ENCODE measurements around the gene C1orf141.
"Not testable (repeated sequence)": the region's sequence is repeated elsewhere in the genome, so short reads cannot be mapped to it uniquely, and the experiment has no call there.

C1orf141 gene

DNA sequence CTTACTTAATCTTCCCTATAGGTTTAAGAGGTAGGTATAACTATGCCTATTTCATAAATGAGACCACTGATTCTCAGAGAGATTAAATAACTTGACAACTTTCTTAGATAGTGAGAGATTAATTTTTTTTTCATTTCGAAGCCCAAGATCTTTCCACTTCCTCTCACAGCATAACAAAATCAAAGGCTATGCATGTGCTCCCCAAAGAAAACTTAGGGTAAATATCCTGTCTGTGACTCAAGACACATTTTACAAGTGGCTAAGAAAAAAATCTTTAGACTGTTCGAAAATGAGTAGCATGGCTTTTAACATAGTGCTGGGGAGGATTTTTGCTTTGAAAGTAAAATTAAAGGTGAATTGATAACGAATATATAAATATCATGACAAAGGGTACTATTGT is 8.2 kb upstream of the C1orf141 start:
- H3K27me3 ChIP-seq (ENCODE audit: insufficient read depth, low read length) = no peaks in the 10 kb centered on the region

DNA sequence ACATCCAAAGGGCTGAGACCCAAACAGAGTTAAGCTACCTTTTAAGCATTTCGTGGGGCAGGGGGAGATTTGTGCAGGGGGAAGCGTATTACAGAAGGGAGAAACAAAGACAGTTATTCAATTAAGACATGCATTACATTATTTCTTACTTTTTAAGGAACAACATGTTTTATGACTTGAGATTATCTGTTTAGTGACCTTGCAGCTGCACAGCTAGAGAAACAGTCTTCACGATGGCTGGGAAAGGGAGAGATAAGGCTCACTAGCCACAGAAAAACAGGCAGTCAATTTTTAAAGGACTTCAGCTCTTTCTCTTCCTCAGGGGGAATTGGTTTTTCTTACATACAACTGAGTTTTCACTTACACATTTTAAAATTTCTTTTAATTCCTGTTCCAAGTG is 7.1 kb upstream of the C1orf141 start:
- WGBS = 86% methylated on average over 2 of the region's 3 CpGs
- not testable (repeated sequence) for H3K9ac ChIP-seq (ENCODE audit: low read depth, low read length); H3K27me3 ChIP-seq (ENCODE audit: insufficient read depth, low read length); H3K36me3 ChIP-seq (ENCODE audit: insufficient read depth, low read length); H3K9me3 ChIP-seq (ENCODE audit: insufficient read depth, low read depth, low read length); H3K4me3 ChIP-seq (ENCODE audit: low read length); H3K4me1 ChIP-seq (ENCODE audit: insufficient read depth, low read length); H3K27ac ChIP-seq (ENCODE audit: low read depth, low read length)

More for the DNA sequence above, 8.2 kb upstream of the C1orf141 start:
- no peak overlapping the region for H3K9ac ChIP-seq (ENCODE audit: low read depth, low read length)
- no peak overlapping the region for H3K27ac ChIP-seq (ENCODE audit: low read depth, low read length)
- no peak overlapping the region for H3K4me3 ChIP-seq (ENCODE audit: low read length)
- no peaks in the 10 kb centered on the region for H3K36me3 ChIP-seq (ENCODE audit: insufficient read depth, low read length)
- no peaks in the 10 kb centered on the region for H3K4me1 ChIP-seq (ENCODE audit: insufficient read depth, low read length)
- no peaks in the 10 kb centered on the region for H3K9me3 ChIP-seq (ENCODE audit: insufficient read depth, low read depth, low read length)
- WGBS = 98% methylated on average over 3 of the region's 3 CpGs

DNA sequence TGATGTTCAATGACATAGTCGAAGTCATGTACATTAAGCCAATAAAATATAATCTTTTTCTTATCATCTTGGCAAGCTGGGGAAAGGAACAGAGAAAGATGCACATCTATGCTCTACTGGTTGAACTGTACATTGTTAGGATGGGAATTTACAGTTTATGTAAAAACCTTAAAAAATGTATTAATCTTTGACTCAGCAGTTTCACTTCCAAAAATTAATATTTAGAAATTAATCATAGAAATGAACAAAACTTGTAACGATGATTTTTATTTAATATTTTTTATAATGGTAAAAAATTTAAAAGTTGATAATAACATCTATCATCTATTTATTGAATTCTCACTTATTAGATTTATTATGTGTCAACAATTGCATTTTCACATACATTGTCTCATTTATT is 5.7 kb upstream of the C1orf141 start:
- Histone ChIP-seq H3K27ac (ENCODE audit: low read depth, low read length) (no peak overlapping the region), H3K9me3 (ENCODE audit: insufficient read depth, low read depth, low read length) (no peaks in the 10 kb centered on the region), H3K4me1 (ENCODE audit: insufficient read depth, low read length) (peaks cover 5% of the 10 kb centered on the region; the same call in 1 of the 2 replicates), H3K4me3 (ENCODE audit: low read length) (no peak overlapping the region), H3K27me3 (ENCODE audit: insufficient read depth, low read length) (no peaks in the 10 kb centered on the region), H3K9ac (ENCODE audit: low read depth, low read length) (no peak overlapping the region), H3K36me3 (ENCODE audit: insufficient read depth, low read length) (no peaks in the 10 kb centered on the region)
- WGBS = no CpG with 5 or more reads among the region's 2 CpGs

DNA sequence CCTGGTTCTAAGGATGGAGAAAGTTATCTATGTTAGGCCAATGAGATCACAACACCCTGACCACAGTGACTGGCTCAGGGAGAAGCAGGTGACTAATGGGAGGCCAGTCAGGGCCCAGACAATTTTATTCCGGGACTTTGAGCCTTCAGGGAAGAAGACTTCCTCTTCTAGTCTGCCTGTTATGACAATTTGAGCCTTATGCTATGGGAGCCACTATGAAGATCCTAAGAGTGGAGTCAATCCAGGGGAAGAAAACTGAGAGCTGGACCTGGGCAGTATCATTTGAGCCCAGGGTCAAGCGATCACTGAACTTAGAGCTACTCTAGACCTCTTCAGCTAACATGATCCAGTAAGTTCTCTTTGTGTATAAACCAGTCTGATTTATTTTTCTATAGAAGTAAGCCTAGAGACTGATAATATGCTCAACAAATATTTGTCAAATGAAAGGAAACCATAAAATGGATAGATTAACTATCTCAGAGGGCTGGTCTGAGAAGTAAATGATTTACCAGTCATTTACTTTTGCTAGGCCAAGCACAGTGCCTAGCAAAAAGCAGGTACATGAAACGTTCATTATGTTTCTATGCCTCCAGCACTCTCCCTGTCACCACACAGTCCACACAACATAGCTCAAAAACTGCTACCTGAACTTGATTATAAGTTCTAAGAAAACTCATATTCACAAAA is 4.2 kb upstream of the C1orf141 start:
- no peaks in the 10 kb centered on the region for H3K9me3 ChIP-seq (ENCODE audit: insufficient read depth, low read depth, low read length)
- no peak overlapping the region for H3K4me3 ChIP-seq (ENCODE audit: low read length)
- H3K4me1 ChIP-seq (ENCODE audit: insufficient read depth, low read length) = peaks cover 10% of the 10 kb centered on the region; the same call in 1 of the 2 replicates
- H3K36me3 ChIP-seq (ENCODE audit: insufficient read depth, low read length) = no peaks in the 10 kb centered on the region
- no peak overlapping the region for H3K27ac ChIP-seq (ENCODE audit: low read depth, low read length)
- 94% methylated on average over 3 of the region's 3 CpGs for WGBS
- H3K27me3 ChIP-seq (ENCODE audit: insufficient read depth, low read length) = no peaks in the 10 kb centered on the region
- no peak overlapping the region for H3K9ac ChIP-seq (ENCODE audit: low read depth, low read length)

DNA sequence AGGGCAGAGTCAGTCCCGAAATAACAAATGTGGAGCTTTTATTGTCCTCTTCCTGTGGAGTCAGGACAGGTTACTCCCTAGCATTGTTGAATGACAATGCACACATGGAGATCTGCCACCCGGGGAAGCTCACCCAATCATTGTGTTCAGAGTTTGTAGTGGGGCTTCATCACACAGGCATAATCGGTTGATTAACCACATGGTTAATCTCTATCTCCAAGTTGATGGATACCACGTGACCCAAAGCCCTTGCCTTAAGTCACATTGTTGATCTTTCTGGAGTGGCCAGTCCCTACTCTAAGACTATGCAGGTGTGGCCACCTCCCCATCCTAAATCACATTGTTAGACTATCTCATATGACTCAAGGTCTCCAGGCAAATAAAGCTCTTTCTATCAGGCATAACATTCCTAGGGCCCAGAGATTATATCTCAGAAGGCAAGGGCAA is 2.6 kb upstream of the C1orf141 start:
- Histone ChIP-seq H3K9ac (ENCODE audit: low read depth, low read length) (no peak overlapping the region), H3K4me3 (ENCODE audit: low read length) (no peak overlapping the region), H3K27ac (ENCODE audit: low read depth, low read length) (no peak overlapping the region), H3K4me1 (ENCODE audit: insufficient read depth, low read length) (peaks cover 10% of the 10 kb centered on the region; the same call in 1 of the 2 replicates), H3K27me3 (ENCODE audit: insufficient read depth, low read length) (no peaks in the 10 kb centered on the region), H3K9me3 (ENCODE audit: insufficient read depth, low read depth, low read length) (no peaks in the 10 kb centered on the region), H3K36me3 (ENCODE audit: insufficient read depth, low read length) (no peaks in the 10 kb centered on the region)
- 51% methylated on average over 4 of the region's 4 CpGs for WGBS

DNA sequence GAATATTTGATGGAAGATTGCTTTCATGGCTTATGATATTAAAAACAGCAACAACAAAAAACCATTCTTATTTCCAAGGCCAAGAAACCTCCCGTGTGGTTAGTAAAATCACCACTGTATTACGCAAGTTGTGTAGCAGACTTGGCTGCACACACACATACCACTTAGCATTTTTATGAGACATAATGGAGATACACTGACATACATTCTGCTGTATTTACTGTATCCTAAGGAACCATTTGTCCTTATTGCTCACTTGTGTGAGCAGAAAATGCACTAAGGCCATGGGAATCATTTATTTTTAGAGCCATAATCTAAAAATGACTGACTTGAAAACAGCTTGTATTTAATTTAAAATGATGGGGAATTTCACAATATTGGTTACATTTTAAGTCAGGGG is 584 bp upstream of the C1orf141 start:
- 88% methylated on average over 2 of the region's 2 CpGs for WGBS
- Histone ChIP-seq H3K36me3 (ENCODE audit: insufficient read depth, low read length) (no peaks in the 10 kb centered on the region), H3K9me3 (ENCODE audit: insufficient read depth, low read depth, low read length) (no peaks in the 10 kb centered on the region), H3K4me1 (ENCODE audit: insufficient read depth, low read length) (peaks cover 10% of the 10 kb centered on the region; the same call in 1 of the 2 replicates), H3K4me3 (ENCODE audit: low read length) (no peak overlapping the region; the same call in 1 of the 2 replicates), H3K27me3 (ENCODE audit: insufficient read depth, low read length) (no peaks in the 10 kb centered on the region), H3K27ac (ENCODE audit: low read depth, low read length) (no peak overlapping the region), H3K9ac (ENCODE audit: low read depth, low read length) (no peak overlapping the region)

DNA sequence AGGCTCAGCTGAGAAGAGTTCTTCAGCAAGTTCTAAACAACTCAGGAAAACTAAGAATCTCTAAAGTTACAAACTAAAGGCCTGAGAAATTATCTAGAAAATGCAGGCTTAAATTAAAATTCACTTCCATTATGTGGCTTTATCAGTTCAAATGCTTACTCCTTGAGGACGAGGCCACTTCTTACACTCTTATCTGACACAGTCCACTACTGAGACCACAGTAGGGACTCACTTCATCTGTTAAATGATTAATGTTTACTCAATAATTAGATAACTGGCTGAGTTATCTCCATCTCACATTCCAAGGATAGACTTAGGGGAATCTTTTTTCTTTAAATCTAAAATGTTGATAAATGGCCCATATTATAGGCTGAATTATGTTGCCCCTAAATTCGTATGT is 1.6 kb downstream of the C1orf141 start:
- Histone ChIP-seq H3K4me1 (ENCODE audit: insufficient read depth, low read length) (peaks cover 10% of the 10 kb centered on the region; the same call in 1 of the 2 replicates), H3K27ac (ENCODE audit: low read depth, low read length) (no peak overlapping the region), H3K9ac (ENCODE audit: low read depth, low read length) (no peak overlapping the region), H3K9me3 (ENCODE audit: insufficient read depth, low read depth, low read length) (no peaks in the 10 kb centered on the region), H3K4me3 (ENCODE audit: low read length) (no peak overlapping the region), H3K36me3 (ENCODE audit: insufficient read depth, low read length) (no peaks in the 10 kb centered on the region), H3K27me3 (ENCODE audit: insufficient read depth, low read length) (no peaks in the 10 kb centered on the region)
- WGBS = 89% methylated on average over 2 of the region's 2 CpGs

DNA sequence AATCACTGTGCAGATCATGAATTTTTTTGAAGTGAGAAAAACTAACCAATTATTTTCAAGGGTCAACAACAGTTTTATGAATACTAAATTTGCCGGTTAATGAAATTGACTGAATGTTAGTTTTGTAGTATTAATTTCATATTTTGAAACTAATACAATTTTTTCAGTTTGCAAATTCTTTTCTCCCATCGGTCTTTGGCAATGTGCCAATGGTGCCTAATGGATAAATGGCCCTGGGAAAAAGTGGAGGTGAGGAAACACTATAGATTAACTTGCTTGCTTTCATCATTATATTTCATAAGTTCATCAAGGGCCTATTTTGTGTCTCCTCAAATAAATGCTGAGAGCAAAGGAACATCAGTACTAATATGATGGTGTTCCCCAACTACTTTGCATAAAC is 4.1 kb downstream of the C1orf141 start:
- no peak overlapping the region for H3K9ac ChIP-seq (ENCODE audit: low read depth, low read length)
- peaks cover 5% of the 10 kb centered on the region; the same call in 1 of the 2 replicates for H3K4me1 ChIP-seq (ENCODE audit: insufficient read depth, low read length)
- H3K4me3 ChIP-seq (ENCODE audit: low read length) = no peak overlapping the region
- H3K9me3 ChIP-seq (ENCODE audit: insufficient read depth, low read depth, low read length) = no peaks in the 10 kb centered on the region
- no peaks in the 10 kb centered on the region for H3K36me3 ChIP-seq (ENCODE audit: insufficient read depth, low read length)
- H3K27ac ChIP-seq (ENCODE audit: low read depth, low read length) = no peak overlapping the region
- H3K27me3 ChIP-seq (ENCODE audit: insufficient read depth, low read length) = no peaks in the 10 kb centered on the region
- WGBS = no CpG with 5 or more reads among the region's 2 CpGs

DNA sequence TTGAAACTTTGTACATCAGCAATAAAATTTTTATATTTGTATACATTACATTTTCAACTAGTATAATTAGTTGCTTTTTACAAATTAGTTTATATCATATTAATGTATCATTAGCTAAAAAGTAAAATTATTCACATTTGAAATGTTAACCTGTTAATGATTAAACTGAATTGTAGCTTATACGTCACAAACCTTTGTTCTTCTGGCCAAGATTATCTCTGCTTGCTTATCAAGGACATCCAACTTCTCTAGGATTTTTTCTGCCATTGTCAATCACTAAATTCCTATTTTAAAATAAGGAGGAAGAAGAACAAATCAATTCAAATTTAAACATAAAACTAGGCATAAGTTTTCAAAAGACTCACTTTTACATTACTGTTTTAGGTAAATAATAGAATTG is 7.8 kb downstream of the C1orf141 start:
- H3K4me1 ChIP-seq (ENCODE audit: insufficient read depth, low read length) = no peaks in the 10 kb centered on the region
- 91% methylated on average over 1 of the region's 1 CpG for WGBS
- H3K36me3 ChIP-seq (ENCODE audit: insufficient read depth, low read length) = no peaks in the 10 kb centered on the region
- no peak overlapping the region for H3K9ac ChIP-seq (ENCODE audit: low read depth, low read length)
- no peak overlapping the region for H3K27ac ChIP-seq (ENCODE audit: low read depth, low read length)
- no peak overlapping the region for H3K4me3 ChIP-seq (ENCODE audit: low read length)
- no peaks in the 10 kb centered on the region for H3K9me3 ChIP-seq (ENCODE audit: insufficient read depth, low read depth, low read length)
- H3K27me3 ChIP-seq (ENCODE audit: insufficient read depth, low read length) = no peaks in the 10 kb centered on the region

DNA sequence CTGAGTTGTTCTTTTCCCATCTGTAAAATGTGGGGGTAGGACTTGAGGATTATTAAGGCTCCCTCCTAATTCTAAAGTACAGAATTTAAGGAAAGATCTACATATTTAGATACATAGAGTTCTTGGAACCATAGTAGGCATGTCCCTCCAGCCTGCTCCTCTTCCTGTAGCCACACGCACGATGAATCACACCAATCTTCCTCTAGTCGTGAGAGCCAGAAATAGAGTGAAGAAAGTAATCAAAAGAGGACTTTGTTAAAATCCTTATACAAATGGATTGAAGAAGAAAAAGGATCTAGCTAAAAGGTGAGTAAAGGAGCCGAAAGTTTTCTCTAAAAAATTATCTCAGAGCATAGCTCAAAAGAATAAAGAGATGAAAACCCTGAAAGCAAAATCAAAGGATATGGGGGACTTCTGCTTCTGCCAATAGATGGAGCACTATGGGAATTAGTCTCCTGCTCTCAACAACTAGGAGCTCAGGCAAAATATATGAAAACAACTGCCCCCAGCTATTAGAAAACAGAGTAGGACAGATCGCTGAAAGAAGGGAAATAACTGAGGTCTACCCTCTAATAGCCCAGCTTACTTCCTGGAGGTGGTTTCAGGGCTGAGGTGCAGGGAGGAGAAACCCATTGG is 8.5 kb downstream of the C1orf141 start:
- Histone ChIP-seq H3K27me3 (ENCODE audit: insufficient read depth, low read length) (no peaks in the 10 kb centered on the region), H3K36me3 (ENCODE audit: insufficient read depth, low read length) (no peaks in the 10 kb centered on the region), H3K4me3 (ENCODE audit: low read length) (no peak overlapping the region), H3K9me3 (ENCODE audit: insufficient read depth, low read depth, low read length) (no peaks in the 10 kb centered on the region), H3K27ac (ENCODE audit: low read depth, low read length) (no peak overlapping the region), H3K9ac (ENCODE audit: low read depth, low read length) (no peak overlapping the region), H3K4me1 (ENCODE audit: insufficient read depth, low read length) (no peaks in the 10 kb centered on the region)
- 92% methylated on average over 3 of the region's 5 CpGs for WGBS

DNA sequence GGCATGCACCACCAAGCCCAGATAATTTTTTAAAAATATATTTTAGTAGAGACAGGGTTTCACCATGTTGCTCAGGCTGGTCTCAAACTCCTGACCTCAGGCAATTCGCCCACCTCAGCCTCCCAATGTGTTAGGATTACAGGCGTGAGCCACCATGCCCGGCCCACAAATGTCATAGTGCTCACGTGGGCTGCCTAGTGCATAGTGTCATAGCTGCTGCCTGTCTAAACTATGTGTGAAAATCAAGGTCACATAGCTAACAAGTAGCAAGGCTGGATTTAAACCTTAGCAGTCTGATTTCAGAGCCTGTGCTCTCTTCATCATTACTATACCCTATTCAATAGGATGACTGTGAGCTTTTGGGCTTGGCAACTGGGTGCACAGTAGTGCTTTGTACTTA is 10.3 kb downstream of the C1orf141 start:
- no peak overlapping the region for H3K27ac ChIP-seq (ENCODE audit: low read depth, low read length)
- no peak overlapping the region for H3K4me3 ChIP-seq (ENCODE audit: low read length)
- no peaks in the 10 kb centered on the region for H3K4me1 ChIP-seq (ENCODE audit: insufficient read depth, low read length)
- no peaks in the 10 kb centered on the region for H3K36me3 ChIP-seq (ENCODE audit: insufficient read depth, low read length)
- H3K9ac ChIP-seq (ENCODE audit: low read depth, low read length) = no peak overlapping the region
- 93% methylated on average over 4 of the region's 4 CpGs for WGBS
- H3K9me3 ChIP-seq (ENCODE audit: insufficient read depth, low read depth, low read length) = no peaks in the 10 kb centered on the region
- no peaks in the 10 kb centered on the region for H3K27me3 ChIP-seq (ENCODE audit: insufficient read depth, low read length)

Measured in HUES64 (cell line).